ENCODE data around the gene KCNK4. TPM values are rescaled to one million over a fixed set of nuclear protein-coding genes. Genes with fewer than 3 reads are reported as not detected.

Gene KCNK4
- total and polyA plus RNA-seq, 4 donors: not detected

GRCh38 chr11:64333556-64333955 is 42.5 kb downstream of the KCNK4 start:
- H3K4me3 ChIP-seq (ENCODE audit: low read depth in 1 of 3, low read length in 3 of 3): no peak overlapping the region
- H3K9ac ChIP-seq (ENCODE audit: low read depth in 1 of 2, low read length in 2 of 2): no peak overlapping the region
- peaks cover 0 to 4% (median 0%) of the 10 kb centered on the region in 4 donors for H3K4me1 ChIP-seq (ENCODE audit: control insufficient read depth in 4 of 4, insufficient read depth in 4 of 4, low read length in 3 of 4)
- TF ChIP-seq FOXA1 (IDR thresholded peaks at IDR 0.05) (no peak), ATF3 (IDR thresholded peaks at IDR 0.05) (no peak), REST (IDR thresholded peaks at IDR 0.05) (no peak), TAF1 (conservative IDR thresholded peaks at IDR 0.05) (no peak), RXRA (IDR thresholded peaks at IDR 0.05) (no peak), HNF4G (IDR thresholded peaks at IDR 0.05) (no peak), MAX (IDR thresholded peaks at IDR 0.05) (no peak), GABPA (IDR thresholded peaks at IDR 0.05 in 1 of 2, conservative IDR thresholded peaks at IDR 0.05 in 1 of 2) (no peak), ZBTB33 (IDR thresholded peaks at IDR 0.05) (no peak), CTCF (IDR thresholded peaks at IDR 0.05; ENCODE audit: low read depth, low read length, missing input control) (no peak), FOXA2 (IDR thresholded peaks at IDR 0.05) (no peak), YY1 (IDR thresholded peaks at IDR 0.05) (no peak), NR2F2 (IDR thresholded peaks at IDR 0.05) (no peak), RAD21 (IDR thresholded peaks at IDR 0.05) (no peak), HNF4A (conservative IDR thresholded peaks at IDR 0.05) (no peak), EGR1 (IDR thresholded peaks at IDR 0.05; ENCODE audit: low read depth in 2 of 2) (no peak)
- H3K27ac ChIP-seq (ENCODE audit: low read depth in 1 of 2, low read length in 2 of 2): no peak overlapping the region
- 92% methylated on average over 8 of the region's 8 CpGs for WGBS
- no peaks in the 10 kb centered on the region for H3K9me3 ChIP-seq (ENCODE audit: control insufficient read depth in 4 of 4, low read length in 3 of 4)
- no peaks in the 10 kb centered on the region for H3K36me3 ChIP-seq (ENCODE audit: control insufficient read depth in 4 of 4, insufficient read depth in 3 of 4, low read depth in 1 of 4, low read length in 3 of 4)
- no peaks in the 10 kb centered on the region for H3K27me3 ChIP-seq (ENCODE audit: control insufficient read depth in 4 of 4, insufficient read depth in 4 of 4, low read length in 3 of 4)
- DNase-seq (ENCODE audit: low spot score): no peak

All from liver (tissue), 9 donors.